GM12878 (cell line): ENCODE results near the gene CUL1. TPM values are rescaled to one million over a fixed set of nuclear protein-coding genes. Genes with fewer than 3 reads are reported as not detected.

ENCODE experiments used
- ATAC-seq: fragments of 200-7000 bp; cut with Tn5 transposase; 3 replicates; pipeline ENCODE4 v1.9.1; 2020; ENCODE audit warnings: mild to moderate bottlenecking, moderate library complexity
- BruUV-seq: library from RNA; stranded (reverse); fragments of 400-500 nt; replicated peaks from 2 replicates; lab custom pipeline; 2021; lab: Mats Ljungman, UMichigan
- CTCF ChIA-PET: fragments of 300-600 bp; sonication (Branson Sonifier 250); formaldehyde crosslinking; extraction: SDS; loops from one replicate; lab custom pipeline; 2021; ENCODE audit warnings: inconsistent platforms; lab: Yijun Ruan, JAX
- POLR2A ChIA-PET: fragments of 350-600 bp; formaldehyde crosslinking; extraction: SDS; loops from one replicate; lab custom pipeline; 2021; ENCODE audit warnings: inconsistent platforms; lab: Charles Lee
- RAD21 ChIA-PET: fragments of 300-600 bp; sonication (Branson Sonifier 250); formaldehyde crosslinking; loops from one replicate; lab custom pipeline; 2023; ENCODE audit warnings: antibody characterized with exemption; ENCODE audit not compliant: unreplicated experiment; lab: Charles Lee
- SMC1A ChIA-PET: fragments of 300-600 bp; sonication (Branson Sonifier 250); formaldehyde crosslinking; loops from one replicate; lab custom pipeline; 2023; ENCODE audit not compliant: unreplicated experiment, uncharacterized antibody; lab: Charles Lee
- DNase-seq: peaks from one replicate; pipeline ENCODE4 v3.0.0-alpha.2; 2011; ENCODE audit warnings: low read depth, low spot score
- FAIRE-seq: peaks from 3 replicates; lab custom pipeline; 2011; peaks lifted over from hg19 to GRCh38; lab: Jason Lieb, UNC
- H2AFZ ChIP-seq: 2 replicates; pipeline ENCODE4 v1.6.0; 2011; ENCODE audit warnings: low read depth, low read length, control low read depth; ENCODE audit not compliant: control insufficient read depth
- H3K27ac ChIP-seq: 2 replicates; pipeline ENCODE4 v1.5.1; 2011; ENCODE audit warnings: control low read depth; ENCODE audit not compliant: control insufficient read depth, insufficient read depth
- H3K27me3 ChIP-seq, 2 experiments: replicated peaks in 1 of 2; 2 replicates each; pipeline versions ENCODE4 v1.6.0 to v1.6.1; 2011; ENCODE audit warnings: low read length in 1 of 2; ENCODE audit not compliant: control insufficient read depth in 2 of 2, insufficient read depth in 2 of 2
- H3K36me3 ChIP-seq, 2 experiments: 2 replicates each; pipeline ENCODE4 v1.5.1; 2011; ENCODE audit warnings: low read length in 1 of 2; ENCODE audit not compliant: control insufficient read depth in 2 of 2, insufficient read depth in 2 of 2
- H3K4me1 ChIP-seq: 2 replicates; pipeline ENCODE4 v1.6.1; 2011; ENCODE audit warnings: mild to moderate bottlenecking, low read length, moderate library complexity, mixed read lengths; ENCODE audit not compliant: control insufficient read depth, insufficient read depth
- H3K4me2 ChIP-seq: 2 replicates; pipeline ENCODE4 v1.6.0; 2011; ENCODE audit warnings: control low read depth; ENCODE audit not compliant: control insufficient read depth, insufficient read depth
- H3K4me3 ChIP-seq: fragments of 200-600 bp; sonication (generic); 2 replicates; pipeline ENCODE4 v1.5.1; 2016
- H3K79me2 ChIP-seq: 2 replicates; pipeline ENCODE4 v1.6.0; 2011; ENCODE audit warnings: low read length; ENCODE audit not compliant: control insufficient read depth, insufficient read depth
- H3K9ac ChIP-seq: 2 replicates; pipeline ENCODE4 v1.8.0; 2011; ENCODE audit warnings: low read length, control low read depth, mixed read lengths; ENCODE audit not compliant: control insufficient read depth, insufficient read depth
- H3K9me3 ChIP-seq: replicated peaks from 3 replicates; pipeline ENCODE4 v1.5.1; 2011; ENCODE audit warnings: mild to moderate bottlenecking, low read length; ENCODE audit not compliant: control insufficient read depth, insufficient read depth
- H4K20me1 ChIP-seq: 2 replicates; pipeline ENCODE4 v1.6.0; 2011; ENCODE audit not compliant: control insufficient read depth, insufficient read depth
- ATF3 ChIP-seq: IDR thresholded peaks from 2 replicates; pipeline ENCODE4 v1.6.1; 2011; ENCODE audit warnings: low read depth, mild to moderate bottlenecking, low read length, moderate library complexity, borderline replicate concordance; ENCODE audit errors: extremely low read depth
- CBX3 ChIP-seq: fragments of 200-600 bp; sonication (generic); IDR thresholded peaks from 2 replicates; pipeline ENCODE4 v1.6.1; 2016; ENCODE audit warnings: low read depth, borderline replicate concordance
- CBX5 ChIP-seq: sonication (generic); IDR thresholded peaks from 2 replicates; pipeline ENCODE4 v1.6.1; 2016; ENCODE audit warnings: low read depth, moderate library complexity, mild to moderate bottlenecking, inconsistent platforms
- CHD4 ChIP-seq: fragments of 200-600 bp; sonication (generic); IDR thresholded peaks from 2 replicates; pipeline ENCODE4 v1.6.1; 2016; ENCODE audit warnings: mild to moderate bottlenecking
- CREM ChIP-seq: IDR thresholded peaks from 2 replicates; pipeline ENCODE4 v1.6.1; 2014; ENCODE audit warnings: antibody characterized with exemption, low read depth
- EZH2 ChIP-seq: IDR thresholded peaks from 2 replicates; pipeline ENCODE4 v1.6.1; 2012; ENCODE audit warnings: low read depth, mild to moderate bottlenecking, control low read depth, inconsistent platforms, low read length, borderline replicate concordance; ENCODE audit not compliant: control insufficient read depth
- FOS ChIP-seq: IDR thresholded peaks from 3 replicates; pipeline ENCODE4 v1.6.1; 2011; ENCODE audit warnings: borderline replicate concordance; ENCODE audit not compliant: insufficient read length; ENCODE audit errors: extremely low read depth
- FOXK2 ChIP-seq: fragments of 450-650 bp; IDR thresholded peaks from 2 replicates; pipeline ENCODE4 v1.6.1; 2017; ENCODE audit warnings: mild to moderate bottlenecking, moderate library complexity
- HDGF ChIP-seq: fragments of 450-650 bp; IDR thresholded peaks from 2 replicates; pipeline ENCODE4 v1.6.1; 2016; ENCODE audit warnings: antibody characterized with exemption
- IRF4 ChIP-seq: IDR thresholded peaks from 2 replicates; pipeline ENCODE4 v1.6.1; 2011; ENCODE audit warnings: low read depth, low read length
- KLF5 ChIP-seq: fragments of 450-650 bp; IDR thresholded peaks from 2 replicates; pipeline ENCODE4 v1.6.1; 2014; ENCODE audit warnings: mild to moderate bottlenecking; ENCODE audit not compliant: partially characterized antibody
- PAX8 ChIP-seq: fragments of 450-650 bp; IDR thresholded peaks from 2 replicates; pipeline ENCODE4 v1.6.1; 2017; ENCODE audit warnings: mild to moderate bottlenecking, moderate library complexity
- RB1 ChIP-seq: fragments of 450-650 bp; formaldehyde crosslinking; IDR thresholded peaks from 2 replicates; pipeline ENCODE4 v1.6.1; 2017; ENCODE audit warnings: mild to moderate bottlenecking, borderline replicate concordance
- REST ChIP-seq: IDR thresholded peaks from 2 replicates; pipeline ENCODE4 v1.6.1; 2012; ENCODE audit warnings: mild to moderate bottlenecking, low read depth, low read length
- SIX5 ChIP-seq: IDR thresholded peaks from 2 replicates; pipeline ENCODE4 v1.6.1; 2011; ENCODE audit warnings: mild to moderate bottlenecking, low read depth, low read length, moderate library complexity; ENCODE audit not compliant: severe bottlenecking
- SMARCA5 ChIP-seq: fragments of 450-650 bp; IDR thresholded peaks from 2 replicates; pipeline ENCODE4 v1.6.1; 2017; ENCODE audit warnings: mild to moderate bottlenecking
- SREBF2 ChIP-seq: IDR thresholded peaks from 2 replicates; pipeline ENCODE4 v1.6.1; 2012; ENCODE audit warnings: mild to moderate bottlenecking, low read length
- STAT1 ChIP-seq: fragments of 450-650 bp; conservative IDR thresholded peaks from 2 replicates; pipeline ENCODE4 v1.6.1; 2014; ENCODE audit warnings: antibody characterized with exemption, mild to moderate bottlenecking
- SUPT20H ChIP-seq: IDR thresholded peaks from 2 replicates; pipeline ENCODE4 v1.6.1; 2011; ENCODE audit warnings: low read depth, mild to moderate bottlenecking, low read length, moderate library complexity, borderline replicate concordance; ENCODE audit not compliant: control insufficient read depth
- USF2 ChIP-seq: IDR thresholded peaks from 2 replicates; pipeline ENCODE4 v1.6.1; 2011; ENCODE audit warnings: low read depth, low read length, improper control_type of control experiment, borderline replicate concordance
- ZNF274 ChIP-seq: IDR thresholded peaks from one replicate; pipeline ENCODE4 v1.8.0; 2011; ENCODE audit not compliant: insufficient read length, insufficient read depth
- WGBS: methylation state at CpG from one replicate; pipeline ENCODE4 v1.1.6; 2016; ENCODE audit warnings: low lambda C conversion rate; ENCODE audit not compliant: insufficient replicate concordance, insufficient coverage; ENCODE audit errors: missing lambda C conversion rate; 5-methylcytosine and 5-hydroxymethylcytosine counted together
- in situ Hi-C: fragments of 300-500 bp; cut with MboI; formaldehyde crosslinking; loops from 9 replicates; pipeline ENCODE4 v1.14.3; 2018; ENCODE audit warnings: mixed read lengths
- intact Hi-C: fragments of 100-400 bp; cut with micrococcal nuclease; formaldehyde crosslinking; loops from one replicate; pipeline ENCODE4 v1.14.2; 2022; ENCODE audit not compliant: unreplicated experiment
- polyA plus RNA-seq, 11 experiments: library from polyadenylated mRNA; depleted of rRNA in 4 of 11; unstranded in 6 of 11; stranded (reverse) in 5 of 11; fragments of >200 nt; fragmentation: Nextera tagmentation in 4 of 11; fragmentation: Illumina TruSeq in 1 of 11; extraction: Ambion mirVana in 4 of 11; extraction: Trizol in 1 of 11; gene quantifications; 1 replicate in 1 of 11; 2 replicates in 10 of 11; pipeline versions ENCODE4 v1.2.1 to v1.2.3, GENCODE V29; 2011 to 2016; ENCODE audit warnings: inconsistent platforms in 2 of 11, missing spikeins in 2 of 11, low read depth in 1 of 11
- total RNA-seq, 4 experiments: library from RNA; depleted of rRNA in 3 of 4; stranded (reverse); fragments of >200 nt in 3 of 4; fragmentation: Illumina TruSeq in 1 of 4; extraction: Trizol in 1 of 4; gene quantifications; 2 replicates each; pipeline versions ENCODE4 v1.2.1 to v1.2.3, GENCODE V29; 2013 to 2021

CUL1 gene
- total and polyA plus RNA-seq, 10 of the 15 experiments (the other 5 are each of a cell fraction or from before 2014, with no cell fraction given) = 13.3 to 63.9 (median 45.9) TPM

GRCh38 chr7:148669927-148670326, 28.8 kb upstream of the CUL1 start (continued):
- no peak for TF ChIP-seq FOXK2
- TF ChIP-seq ZNF274 = no peak
- no peak for TF ChIP-seq SREBF2
- TF ChIP-seq CBX5 = no peak

- CTCF ChIA-PET = interaction anchor here (1.5 kb wide), 1 partner anchor 96 kb away, joined by 5 read pairs; no protein-coding TSS in a partner anchor
- WGBS = 32% methylated on average over 4 of the region's 4 CpGs
- Histone ChIP-seq H3K4me1 (no peaks in the 10 kb centered on the region), H3K36me3 (no peaks in the 10 kb centered on the region), H3K4me3 (no peak overlapping the region), H4K20me1 (no peaks in the 10 kb centered on the region), H3K79me2 (no peaks in the 10 kb centered on the region), H3K27me3 (no peaks in the 10 kb centered on the region)
- no peak for DNase-seq
- RAD21 ChIA-PET = no interaction called here
- intact Hi-C loops = no loop called here
- SMC1A ChIA-PET = no interaction called here
- BruUV-seq = no TSS peak
- no peak for TF ChIP-seq ATF3
- no peak for TF ChIP-seq CHD4
- no peak for TF ChIP-seq IRF4
- no peak for TF ChIP-seq EZH2
- TF ChIP-seq USF2 = no peak
- TF ChIP-seq SUPT20H = no peak
- TF ChIP-seq REST = no peak
- TF ChIP-seq SIX5 = no peak
- TF ChIP-seq HDGF = no peak
- no peak for TF ChIP-seq FOS
- no peak for TF ChIP-seq RB1
- no peak for TF ChIP-seq SMARCA5
- TF ChIP-seq KLF5 = no peak
- no peak for TF ChIP-seq PAX8
- no peak for TF ChIP-seq CBX3
- TF ChIP-seq STAT1 = no peak
- TF ChIP-seq CREM = no peak
- TF ChIP-seq, all 136 proteins: peak for 0
- in situ Hi-C loops = no loop called here
- ATAC-seq (no peak), FAIRE-seq (no peak)
- no peak overlapping the region for H3K4me2 ChIP-seq
- H2AFZ ChIP-seq = no peak overlapping the region
- no peak overlapping the region for H3K9ac ChIP-seq
- H3K9me3 ChIP-seq = no peaks in the 10 kb centered on the region; the same call in 2 of the 3 replicates
- POLR2A ChIA-PET = no interaction called here
- H3K27ac ChIP-seq = no peak overlapping the region
Observed at GRCh38 chr7:148670374-148670773, 28.3 kb upstream of the CUL1 start.
